ENCODE measurements around the gene DHDH. TPM values are rescaled to one million over a fixed set of nuclear protein-coding genes. Genes with fewer than 3 reads are reported as not detected.

DHDH gene
- total RNA-seq, 1 experiment from 2014 or later, result 1.6 TPM

GRCh38 chr19:48962029-48962848, 28.7 kb downstream of the DHDH start:
- in situ Hi-C loops (cut with HindIII; ENCODE audit: low pct_unique_long_range_greater_than_20kb, low sequenced_read_pairs), result no loop called here
- peak; percentile 92 for DNase-seq (ENCODE audit: low read depth)

- no peak for DNase-seq (ENCODE audit: low read depth)
- in situ Hi-C loops (cut with HindIII; ENCODE audit: low pct_unique_long_range_greater_than_20kb, low sequenced_read_pairs), result no loop called here
Measured at GRCh38 chr19:48962849-48963165, 29.3 kb downstream of the DHDH start.

- peak; percentile 89 for DNase-seq (ENCODE audit: low read depth)
- in situ Hi-C loops (cut with HindIII; ENCODE audit: low pct_unique_long_range_greater_than_20kb, low sequenced_read_pairs), result no loop called here
Measured at GRCh38 chr19:48963371-48964204, 30.1 kb downstream of the DHDH start.

- in situ Hi-C loops (cut with HindIII; ENCODE audit: low pct_unique_long_range_greater_than_20kb, low sequenced_read_pairs), result no loop called here
- DNase-seq (ENCODE audit: low read depth), result peak; percentile 65
Measured at GRCh38 chr19:48964205-48965039, 30.9 kb downstream of the DHDH start.

GRCh38 chr19:48965040-48965805, 31.7 kb downstream of the DHDH start, which contains the start of gene FTL:
Gene FTL (plus strand): TSS chr19:48965309. CDS start chr19:48965508, 199 bp downstream.
- in situ Hi-C loops (cut with HindIII; ENCODE audit: low pct_unique_long_range_greater_than_20kb, low sequenced_read_pairs), result no loop called here
- peak; percentile 97 for DNase-seq (ENCODE audit: low read depth)

- in situ Hi-C loops (cut with HindIII; ENCODE audit: low pct_unique_long_range_greater_than_20kb, low sequenced_read_pairs), result no loop called here
- peak; percentile 74 for DNase-seq (ENCODE audit: low read depth)
Measured at GRCh38 chr19:48965806-48966540, 32.5 kb downstream of the DHDH start.

GRCh38 chr19:48966541-48967345, 33.2 kb downstream of the DHDH start:
- peak; percentile 50 for DNase-seq (ENCODE audit: low read depth)
- in situ Hi-C loops (cut with HindIII; ENCODE audit: low pct_unique_long_range_greater_than_20kb, low sequenced_read_pairs), result no loop called here

- DNase-seq (ENCODE audit: low read depth), result peak; percentile 73
- in situ Hi-C loops (cut with HindIII; ENCODE audit: low pct_unique_long_range_greater_than_20kb, low sequenced_read_pairs), result no loop called here
Measured at GRCh38 chr19:48967346-48968178, 34.1 kb downstream of the DHDH start.

- in situ Hi-C loops (cut with HindIII; ENCODE audit: low pct_unique_long_range_greater_than_20kb, low sequenced_read_pairs), result no loop called here
- DNase-seq (ENCODE audit: low read depth), result no peak
Measured at GRCh38 chr19:48968179-48968661, 34.7 kb downstream of the DHDH start.

- in situ Hi-C loops (cut with HindIII; ENCODE audit: low pct_unique_long_range_greater_than_20kb, low sequenced_read_pairs), result no loop called here
- no peak for DNase-seq (ENCODE audit: low read depth)
Measured at GRCh38 chr19:48968813-48969218, 35.3 kb downstream of the DHDH start.

- in situ Hi-C loops (cut with HindIII; ENCODE audit: low pct_unique_long_range_greater_than_20kb, low sequenced_read_pairs), result no loop called here
- DNase-seq (ENCODE audit: low read depth), result peak; percentile 97
Measured at GRCh38 chr19:48969276-48970138, 36.0 kb downstream of the DHDH start.

- in situ Hi-C loops (cut with HindIII; ENCODE audit: low pct_unique_long_range_greater_than_20kb, low sequenced_read_pairs), result no loop called here
- no peak for DNase-seq (ENCODE audit: low read depth)
Measured at GRCh38 chr19:48970139-48970766, 36.8 kb downstream of the DHDH start.

- DNase-seq (ENCODE audit: low read depth), result peak; percentile 50
- in situ Hi-C loops (cut with HindIII; ENCODE audit: low pct_unique_long_range_greater_than_20kb, low sequenced_read_pairs), result no loop called here
Measured at GRCh38 chr19:48970923-48971395, 37.5 kb downstream of the DHDH start.

Measured in Caki2 (cell line).